ACC112 (cell line): Measurements from ENCODE around the gene NPHP1.
"Not testable (repeated sequence)": the region's sequence is repeated elsewhere in the genome, so short reads cannot be mapped to it uniquely, and the experiment has no call there.

Experiments
- H2AFZ ChIP-seq: fragments of 200-600 bp; sonication (generic); one replicate; pipeline ENCODE4 v1.6.0; 2017; ENCODE audit warnings: antibody characterized with exemption, low read length; ENCODE audit not compliant: unreplicated experiment
- H3K27ac ChIP-seq: fragments of 200-600 bp; sonication (generic); 2 replicates; pipeline ENCODE4 v1.5.1; 2014; ENCODE audit warnings: low read depth, mild to moderate bottlenecking, antibody characterized with exemption, low read length, moderate library complexity
- H3K27me3 ChIP-seq: fragments of 200-600 bp; sonication (generic); 2 replicates; pipeline ENCODE4 v1.6.1; 2014; ENCODE audit warnings: mild to moderate bottlenecking, antibody characterized with exemption, low read length, moderate library complexity, mixed read lengths; ENCODE audit not compliant: insufficient read depth
- H3K36me3 ChIP-seq: fragments of 200-600 bp; sonication (generic); 2 replicates; pipeline ENCODE4 v1.6.1; 2016; ENCODE audit warnings: mild to moderate bottlenecking, antibody characterized with exemption, low read length, moderate library complexity, mixed read lengths; ENCODE audit not compliant: insufficient read depth
- H3K4me1 ChIP-seq: fragments of 200-600 bp; sonication (generic); one replicate; pipeline ENCODE4 v1.6.1; 2016; ENCODE audit warnings: low read length, mixed read lengths; ENCODE audit not compliant: insufficient read depth, unreplicated experiment, control insufficient read depth
- H3K4me3 ChIP-seq: fragments of 200-600 bp; sonication (generic); 2 replicates; pipeline ENCODE4 v1.5.1; 2014; ENCODE audit warnings: mild to moderate bottlenecking, low read depth, low read length
- H3K79me2 ChIP-seq: fragments of 200-600 bp; sonication (generic); one replicate; pipeline ENCODE4 v1.6.0; 2016; ENCODE audit warnings: low read length; ENCODE audit not compliant: control insufficient read depth, unreplicated experiment, insufficient read depth

Gene NPHP1

GRCh38 chr2:110114831-110115255 is 90.0 kb downstream of the NPHP1 start:
- H2AFZ ChIP-seq = no peak overlapping the region
- peaks cover 7% of the 10 kb centered on the region; the same call in 1 of the 2 replicates for H3K27me3 ChIP-seq
- peak overlapping the region; percentile 65 for H3K4me3 ChIP-seq
- peaks cover 4% of the 10 kb centered on the region for H3K4me1 ChIP-seq
- H3K79me2 ChIP-seq = no peaks in the 10 kb centered on the region
- no peaks in the 10 kb centered on the region for H3K36me3 ChIP-seq
- H3K27ac ChIP-seq = no peak overlapping the region

GRCh38 chr2:110113961-110114591 is 90.7 kb downstream of the NPHP1 start:
- Histone ChIP-seq H3K27me3 (peaks cover 7% of the 10 kb centered on the region; the same call in 1 of the 2 replicates), H3K4me1 (peaks cover 4% of the 10 kb centered on the region), H3K4me3 (no peak overlapping the region), H3K79me2 (no peaks in the 10 kb centered on the region), H2AFZ (no peak overlapping the region), H3K27ac (no peak overlapping the region), H3K36me3 (no peaks in the 10 kb centered on the region)

GRCh38 chr2:110108291-110108690 is 96.5 kb downstream of the NPHP1 start:
- H2AFZ ChIP-seq, H3K4me3 ChIP-seq, H3K27ac ChIP-seq, H3K79me2 ChIP-seq, H3K27me3 ChIP-seq, H3K36me3 ChIP-seq: not testable (repeated sequence)
- H3K4me1 ChIP-seq = peaks cover 24% of the 10 kb centered on the region

- Histone ChIP-seq H3K79me2 (no peaks in the 10 kb centered on the region), H3K4me3 (no peak overlapping the region), H3K27ac (no peak overlapping the region), H3K4me1 (peaks cover 30% of the 10 kb centered on the region), H3K36me3 (no peaks in the 10 kb centered on the region), H3K27me3 (no peaks in the 10 kb centered on the region), H2AFZ (no peak overlapping the region)
These were observed 97.4 kb downstream of the NPHP1 start for GRCh38 chr2:110107092-110108079.

- no peaks in the 10 kb centered on the region for H3K79me2 ChIP-seq
- no peaks in the 10 kb centered on the region for H3K27me3 ChIP-seq
- H3K27ac ChIP-seq = peak overlapping the region; percentile 65
- peak overlapping the region; percentile 6 for H2AFZ ChIP-seq
- H3K4me3 ChIP-seq = no peak overlapping the region
- no peaks in the 10 kb centered on the region for H3K36me3 ChIP-seq
- H3K4me1 ChIP-seq = peaks cover 38% of the 10 kb centered on the region
These were observed 98.2 kb downstream of the NPHP1 start for GRCh38 chr2:110106642-110107041.

GRCh38 chr2:110105608-110106467 is 99.0 kb downstream of the NPHP1 start:
- Histone ChIP-seq H3K27ac (peak overlapping the region; percentile 65), H3K36me3 (no peaks in the 10 kb centered on the region), H3K4me3 (0 out of 2 replicates have a peak overlapping the region, but pooled peaks have one; percentile 6), H3K4me1 (peaks cover 42% of the 10 kb centered on the region), H3K79me2 (no peaks in the 10 kb centered on the region), H3K27me3 (no peaks in the 10 kb centered on the region), H2AFZ (peak overlapping the region; percentile 6)

GRCh38 chr2:110105183-110105582 is 99.6 kb downstream of the NPHP1 start:
- no peak overlapping the region for H2AFZ ChIP-seq
- no peaks in the 10 kb centered on the region for H3K79me2 ChIP-seq
- H3K27me3 ChIP-seq = no peaks in the 10 kb centered on the region
- H3K4me1 ChIP-seq = peaks cover 48% of the 10 kb centered on the region
- H3K27ac ChIP-seq = peak overlapping the region; percentile 65
- H3K4me3 ChIP-seq = no peak overlapping the region
- H3K36me3 ChIP-seq = no peaks in the 10 kb centered on the region

GRCh38 chr2:110104025-110104771 is 100.6 kb downstream of the NPHP1 start:
- Histone ChIP-seq H3K27ac (peak overlapping the region; percentile 65; the same call in 1 of the 2 replicates), H3K79me2 (no peaks in the 10 kb centered on the region), H2AFZ (no peak overlapping the region), H3K4me3 (no peak overlapping the region), H3K4me1 (peaks cover 48% of the 10 kb centered on the region), H3K27me3 (no peaks in the 10 kb centered on the region), H3K36me3 (no peaks in the 10 kb centered on the region)

GRCh38 chr2:110103061-110103961 is 101.5 kb downstream of the NPHP1 start:
- Histone ChIP-seq H3K79me2 (no peaks in the 10 kb centered on the region), H3K27me3 (no peaks in the 10 kb centered on the region), H3K4me3 (no peak overlapping the region), H3K4me1 (peaks cover 48% of the 10 kb centered on the region), H3K36me3 (no peaks in the 10 kb centered on the region), H2AFZ (no peak overlapping the region), H3K27ac (peak overlapping the region; percentile 97)
